SK-N-SH (cell line): Measurements from ENCODE around the gene MYOZ2.

Source experiments
- YY1 ChIP-seq: IDR thresholded peaks from 2 replicates; pipeline ENCODE4 v1.4.0; 2012; ENCODE audit warnings: low read depth, mild to moderate bottlenecking
- TF ChIP-seq, protein P1 (sequence below): IDR thresholded peaks from 2 replicates; pipeline ENCODE4 v1.4.0; 2012; ENCODE audit warnings: low read depth
- TF ChIP-seq, protein P2 (sequence below): fragments of 200-600 bp; sonication (generic); IDR thresholded peaks from 2 replicates; pipeline ENCODE4 v1.6.1; 2017; ENCODE audit warnings: antibody characterized with exemption, mild to moderate bottlenecking, moderate library complexity

DNA sequence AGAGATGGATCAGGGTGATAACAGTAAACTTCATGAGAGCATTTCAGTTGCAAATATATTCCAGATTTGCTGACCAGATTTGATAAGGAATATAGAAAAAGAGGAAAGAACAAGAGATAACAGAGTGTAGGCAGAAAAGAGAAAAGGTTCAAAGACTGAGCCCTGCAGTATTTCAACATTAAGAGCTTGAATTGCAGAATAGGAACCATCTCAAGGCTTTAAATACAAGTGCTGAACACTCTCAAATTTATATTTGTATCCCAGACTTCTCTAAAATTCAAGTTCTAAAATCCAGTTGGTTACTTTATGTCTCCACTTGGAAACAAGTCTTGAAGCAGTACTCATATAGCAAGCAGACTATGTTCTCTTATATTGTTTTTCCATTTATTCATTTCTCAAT is 9.7 kb upstream of the MYOZ2 start:
- TF ChIP-seq, protein P1, sequence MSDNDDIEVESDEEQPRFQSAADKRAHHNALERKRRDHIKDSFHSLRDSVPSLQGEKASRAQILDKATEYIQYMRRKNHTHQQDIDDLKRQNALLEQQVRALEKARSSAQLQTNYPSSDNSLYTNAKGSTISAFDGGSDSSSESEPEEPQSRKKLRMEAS, result no peak
- TF ChIP-seq, protein P2, sequence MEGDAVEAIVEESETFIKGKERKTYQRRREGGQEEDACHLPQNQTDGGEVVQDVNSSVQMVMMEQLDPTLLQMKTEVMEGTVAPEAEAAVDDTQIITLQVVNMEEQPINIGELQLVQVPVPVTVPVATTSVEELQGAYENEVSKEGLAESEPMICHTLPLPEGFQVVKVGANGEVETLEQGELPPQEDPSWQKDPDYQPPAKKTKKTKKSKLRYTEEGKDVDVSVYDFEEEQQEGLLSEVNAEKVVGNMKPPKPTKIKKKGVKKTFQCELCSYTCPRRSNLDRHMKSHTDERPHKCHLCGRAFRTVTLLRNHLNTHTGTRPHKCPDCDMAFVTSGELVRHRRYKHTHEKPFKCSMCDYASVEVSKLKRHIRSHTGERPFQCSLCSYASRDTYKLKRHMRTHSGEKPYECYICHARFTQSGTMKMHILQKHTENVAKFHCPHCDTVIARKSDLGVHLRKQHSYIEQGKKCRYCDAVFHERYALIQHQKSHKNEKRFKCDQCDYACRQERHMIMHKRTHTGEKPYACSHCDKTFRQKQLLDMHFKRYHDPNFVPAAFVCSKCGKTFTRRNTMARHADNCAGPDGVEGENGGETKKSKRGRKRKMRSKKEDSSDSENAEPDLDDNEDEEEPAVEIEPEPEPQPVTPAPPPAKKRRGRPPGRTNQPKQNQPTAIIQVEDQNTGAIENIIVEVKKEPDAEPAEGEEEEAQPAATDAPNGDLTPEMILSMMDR, result no peak
- TF ChIP-seq YY1, result no peak
